ENCODE results near the gene NFYC.
"Not testable (repeated sequence)": the region's sequence is repeated elsewhere in the genome, so short reads cannot be mapped to it uniquely, and the experiment has no call there.

NFYC gene

GRCh38 chr1:40723196-40723955 is 31.9 kb downstream of the NFYC start:
- no peak for DNase-seq
- Histone ChIP-seq H3K27me3 (replicated peaks) (no peaks in the 10 kb centered on the region), H3K4me3 (ENCODE audit: low read depth, low read length) (no peak overlapping the region), H3K27ac (no peak overlapping the region), H3K36me3 (replicated peaks) (no peaks in the 10 kb centered on the region)
- no peak for TF ChIP-seq CTCF (IDR thresholded peaks at IDR 0.05; ENCODE audit: low read depth, low read length, missing control alignments)
- in situ Hi-C loops (cut with HindIII; ENCODE audit: low pct_ligation_motif_present, low sequenced_read_pairs) = no loop called here

DNA sequence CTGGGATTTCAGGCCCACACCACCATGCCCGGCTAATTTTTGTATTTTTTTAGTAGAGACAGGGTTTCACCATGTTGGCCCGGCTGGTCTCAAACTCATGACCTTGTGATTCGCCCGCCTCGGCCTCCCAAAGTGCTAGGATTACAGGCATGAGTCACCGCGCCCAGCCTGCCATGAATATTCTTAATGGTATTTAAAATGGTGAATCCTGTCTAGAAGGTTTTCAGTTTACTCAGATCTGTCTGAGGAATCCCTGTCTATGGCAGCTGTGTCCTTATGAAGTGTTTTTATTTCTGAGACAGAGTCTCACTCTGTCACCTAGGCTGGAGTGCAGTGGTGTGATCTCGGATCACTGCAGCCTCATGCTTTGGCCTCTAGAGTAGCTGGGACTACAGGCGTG is 36.2 kb downstream of the NFYC start:
- H3K36me3 ChIP-seq (replicated peaks); in situ Hi-C loops (cut with HindIII; ENCODE audit: low pct_ligation_motif_present, low sequenced_read_pairs); H3K4me3 ChIP-seq (ENCODE audit: low read depth, low read length); H3K27me3 ChIP-seq (replicated peaks): not testable (repeated sequence)
- peak overlapping the region; percentile 39 for H3K27ac ChIP-seq
- DNase-seq = peak; percentile 84

GRCh38 chr1:40729316-40729862 is 37.9 kb downstream of the NFYC start:
- H3K36me3 ChIP-seq (replicated peaks); in situ Hi-C loops (cut with HindIII; ENCODE audit: low pct_ligation_motif_present, low sequenced_read_pairs); H3K4me3 ChIP-seq (ENCODE audit: low read depth, low read length); DNase-seq; H3K27me3 ChIP-seq (replicated peaks); H3K27ac ChIP-seq: not testable (repeated sequence)

DNA sequence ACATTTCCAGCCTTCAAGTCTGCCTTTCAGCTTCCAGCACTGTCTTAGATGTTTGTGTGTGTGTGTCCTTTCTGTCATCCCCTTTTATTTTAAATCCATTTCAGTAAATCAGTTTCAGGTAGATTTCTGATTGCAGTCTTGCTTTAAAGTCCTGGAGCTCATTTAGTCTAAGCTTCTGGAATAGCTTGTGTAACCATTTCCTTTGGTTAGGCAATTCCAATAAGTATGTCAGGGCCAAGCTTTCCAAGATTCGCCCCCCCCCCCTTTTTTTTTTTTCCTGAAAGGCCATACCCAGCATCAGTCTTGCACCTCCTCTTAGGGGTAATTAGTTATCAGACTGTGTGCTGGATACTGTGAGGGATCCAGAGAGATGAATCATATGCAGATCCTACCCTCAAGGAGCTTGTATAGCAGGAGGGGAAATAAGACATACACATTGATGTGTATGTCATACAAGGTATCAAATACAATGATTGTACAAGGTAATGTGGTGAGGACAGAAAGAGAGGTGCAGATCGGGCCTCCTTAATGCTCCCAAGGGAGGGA is 41.3 kb downstream of the NFYC start:
- TF ChIP-seq CTCF (IDR thresholded peaks at IDR 0.05; ENCODE audit: low read depth, low read length, missing control alignments) = no peak
- in situ Hi-C loops (cut with HindIII; ENCODE audit: low pct_ligation_motif_present, low sequenced_read_pairs) = no loop called here
- DNase-seq = no peak
- Histone ChIP-seq H3K4me3 (ENCODE audit: low read depth, low read length) (no peak overlapping the region), H3K36me3 (replicated peaks) (no peaks in the 10 kb centered on the region), H3K27me3 (replicated peaks) (no peaks in the 10 kb centered on the region), H3K27ac (no peak overlapping the region)

- no peak overlapping the region for H3K27ac ChIP-seq
- DNase-seq = no peak
- peaks cover 2% of the 10 kb centered on the region for H3K36me3 ChIP-seq (replicated peaks)
- TF ChIP-seq CTCF (IDR thresholded peaks at IDR 0.05; ENCODE audit: low read depth, low read length, missing control alignments) = no peak
- in situ Hi-C loops (cut with HindIII; ENCODE audit: low pct_ligation_motif_present, low sequenced_read_pairs) = no loop called here
- no peak overlapping the region for H3K4me3 ChIP-seq (ENCODE audit: low read depth, low read length)
- H3K27me3 ChIP-seq (replicated peaks) = no peaks in the 10 kb centered on the region
Observed at GRCh38 chr1:40734882-40735628, 43.6 kb downstream of the NFYC start.

DNA sequence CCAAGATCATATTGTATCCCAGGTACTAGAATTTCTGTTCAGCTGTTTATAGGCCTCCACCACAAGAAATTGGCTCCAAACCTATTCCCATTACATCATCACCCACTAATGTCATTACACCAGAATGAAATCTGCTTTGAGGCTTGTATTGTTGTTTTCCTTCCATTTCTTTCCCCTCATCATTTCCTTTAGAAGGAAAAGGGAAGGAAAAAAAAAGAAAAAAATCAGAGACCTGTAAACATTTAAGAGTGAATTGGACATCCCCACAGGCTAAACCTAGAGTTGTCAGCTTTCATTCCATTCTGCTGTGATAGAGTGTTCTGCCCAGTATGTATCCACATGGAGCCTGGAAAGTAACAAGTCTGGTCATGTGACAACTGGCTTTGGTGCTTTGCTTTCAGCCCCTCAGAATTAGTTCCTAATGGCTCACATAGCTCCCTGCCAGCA is 44.6 kb downstream of the NFYC start:
- TF ChIP-seq CTCF (IDR thresholded peaks at IDR 0.05; ENCODE audit: low read depth, low read length, missing control alignments) = no peak
- in situ Hi-C loops (cut with HindIII; ENCODE audit: low pct_ligation_motif_present, low sequenced_read_pairs) = no loop called here

More for the DNA sequence above, 44.6 kb downstream of the NFYC start:
- H3K36me3 ChIP-seq (replicated peaks) = peaks cover 5% of the 10 kb centered on the region
- peak; percentile 68 for DNase-seq
- no peaks in the 10 kb centered on the region for H3K27me3 ChIP-seq (replicated peaks)
- no peak overlapping the region for H3K4me3 ChIP-seq (ENCODE audit: low read depth, low read length)
- peak overlapping the region; percentile 56 for H3K27ac ChIP-seq

Measured in brain microvascular endothelial cell (primary cell).